GM12891 (cell line): ENCODE results near the gene RIN2.

Source experiments
- PAX5 ChIP-seq: IDR thresholded peaks from 2 replicates; pipeline ENCODE4 v1.6.1; 2011; ENCODE audit warnings: low read length, moderate library complexity, mild to moderate bottlenecking; ENCODE audit not compliant: insufficient read depth, severe bottlenecking
- POLR2A ChIP-seq: IDR thresholded peaks from 2 replicates; pipeline ENCODE4 v1.6.1; 2011; ENCODE audit warnings: low read depth, low read length, control low read depth
- POLR2AphosphoS5 ChIP-seq: IDR thresholded peaks from 2 replicates; pipeline ENCODE4 v1.6.1; 2011; ENCODE audit warnings: low read depth, low read length, control low read depth
- POU2F2 ChIP-seq: IDR thresholded peaks from 2 replicates; pipeline ENCODE4 v1.6.1; 2011; ENCODE audit warnings: low read depth, mild to moderate bottlenecking, control low read depth, low read length, moderate library complexity
- SPI1 ChIP-seq: IDR thresholded peaks from 2 replicates; pipeline ENCODE4 v1.6.1; 2011; ENCODE audit warnings: low read depth, low read length, control low read depth
- TAF1 ChIP-seq: IDR thresholded peaks from 2 replicates; pipeline ENCODE4 v1.6.1; 2011; ENCODE audit warnings: low read depth, low read length, control low read depth

GRCh38 chr20:19748681-19749080, 9.4 kb upstream of the RIN2 start:
- TF ChIP-seq POLR2AphosphoS5 (no peak), TAF1 (no peak), SPI1 (no peak), POLR2A (no peak), PAX5 (no peak), POU2F2 (no peak)
